Spleen (tissue), 7 donors: ENCODE results near the gene FAM83G.

Experiments
- CTCF ChIP-seq, 11 experiments: fragments of 200-600 bp in 7 of 11; fragments of 450-650 bp in 4 of 11; sonication (generic) in 4 of 11; IDR thresholded peaks in 8 of 11; conservative IDR thresholded peaks in 3 of 11; 1 replicate in 7 of 11; 2 replicates in 4 of 11; pipeline versions ENCODE4 v1.4.0 to v1.8.0; 2016 to 2021; ENCODE audit warnings: antibody characterized with exemption in 11 of 11, inconsistent platforms in 4 of 11, mild to moderate bottlenecking in 1 of 11
- POLR2A ChIP-seq, 3 donors: fragments of 450-650 bp; IDR thresholded peaks; one replicate each; pipeline ENCODE4 v1.5.1; 2017; ENCODE audit warnings: antibody characterized with exemption in 3 of 3, mild to moderate bottlenecking in 1 of 3
- POLR2AphosphoS5 ChIP-seq, 3 donors: sonication (generic); formaldehyde crosslinking; IDR thresholded peaks; one replicate each; pipeline ENCODE4 v1.5.1; 2017; ENCODE audit warnings: antibody characterized with exemption in 3 of 3
- donor health status: DM: no; HTN: no; CAD: no; lungs with moderate emphysema.
- donor health status: DM: no; HTN: no; CAD: no.
- donor health status: DM: no; HTN: no; CAD: no.

DNA sequence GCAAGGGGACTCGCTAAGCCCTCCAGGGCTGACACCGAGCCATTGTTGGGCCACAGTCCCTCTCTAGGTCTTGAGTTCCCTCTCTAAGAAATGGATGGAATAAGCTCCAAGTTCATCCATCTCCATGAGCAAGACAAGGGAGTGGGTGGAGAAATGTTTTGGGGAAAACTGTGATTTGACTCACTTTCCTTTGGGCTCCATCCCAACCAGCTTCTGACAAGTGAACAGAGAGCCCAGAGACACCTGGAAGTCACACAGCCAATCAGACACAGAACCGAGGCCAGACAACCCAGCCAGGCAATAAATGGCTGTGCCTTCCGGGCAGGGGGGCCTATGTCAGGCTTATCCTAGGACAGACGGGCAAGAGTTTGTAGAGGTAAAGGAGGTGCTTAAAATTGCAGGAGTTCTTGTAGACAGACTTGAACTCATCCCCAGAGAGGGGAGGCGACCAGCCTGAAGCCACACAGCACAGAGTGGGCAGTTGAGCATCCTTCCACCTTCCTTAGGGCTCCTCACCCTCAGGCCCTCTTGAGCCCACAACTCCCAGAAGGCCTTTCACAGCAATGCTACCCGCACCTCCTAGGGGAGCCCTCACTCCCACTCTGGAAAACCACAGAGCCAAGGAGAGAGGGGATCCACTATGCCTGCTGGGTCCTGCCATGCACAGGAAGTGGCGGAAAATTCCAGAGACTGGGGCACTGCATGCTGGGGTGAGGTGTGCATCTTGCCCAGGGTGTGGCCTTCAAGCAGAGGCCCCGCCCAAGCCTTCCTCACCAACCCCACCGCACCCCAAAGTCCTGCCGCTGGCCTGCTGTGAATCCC lies 9.5 kb upstream of the FAM83G start:
- TF ChIP-seq CTCF (IDR thresholded peaks at IDR 0.05 in 8 of 11, conservative IDR thresholded peaks at IDR 0.05 in 3 of 11): no peak
- no peak for TF ChIP-seq POLR2A (IDR thresholded peaks at IDR 0.05)
- TF ChIP-seq POLR2AphosphoS5 (IDR thresholded peaks at IDR 0.05): no peak
